ENCODE results near the gene CBLC. TPM values are rescaled to one million over a fixed set of nuclear protein-coding genes. Genes with fewer than 3 reads are reported as not detected.

Gene CBLC
- total RNA-seq, 1 experiment from 2014 or later, result 25.4 TPM

GRCh38 chr19:44816301-44816700 is 38.6 kb downstream of the CBLC start:
- POLR2A ChIA-PET (ENCODE audit: unreplicated experiment), result no interaction called here
- no peak for ATAC-seq
- no peaks in the 10 kb centered on the region for H3K9me2 ChIP-seq (replicated peaks; ENCODE audit: low read length)
- H3K27ac ChIP-seq (ENCODE audit: low read length), result no peak overlapping the region
- CTCF ChIA-PET, result no interaction called here
- no peaks in the 10 kb centered on the region for H4K20me1 ChIP-seq (ENCODE audit: low read length)
- no TSS peak for BruUV-seq (replicated peaks)
- intact Hi-C loops (cut with micrococcal nuclease), result no loop called here
- H2AFZ ChIP-seq (ENCODE audit: low read length), result no peak overlapping the region
- DNase-seq, result no peak
- no peaks in the 10 kb centered on the region for H3K79me2 ChIP-seq (ENCODE audit: low read length)
- H3K4me2 ChIP-seq (ENCODE audit: low read length), result no peak overlapping the region
- H3K27me3 ChIP-seq (ENCODE audit: low read length), result no peaks in the 10 kb centered on the region
- no peaks in the 10 kb centered on the region for H3K36me3 ChIP-seq (ENCODE audit: low read depth, low read length)
- TF ChIP-seq EZH2 (IDR thresholded peaks at IDR 0.05; ENCODE audit: low read length, unreplicated experiment) (no peak), CTCF (conservative IDR thresholded peaks at IDR 0.05; ENCODE audit: low read depth, low read length) (no peak), EZH2phosphoT487 (IDR thresholded peaks at IDR 0.05; ENCODE audit: borderline replicate concordance, low read length) (no peak)
- H3F3A ChIP-seq (ENCODE audit: low read length, unreplicated experiment), result no peaks in the 10 kb centered on the region
- H3K9me3 ChIP-seq (ENCODE audit: low read length), result no peaks in the 10 kb centered on the region
- no peaks in the 10 kb centered on the region for H3K4me1 ChIP-seq (ENCODE audit: insufficient read depth, low read length)
- H3K9ac ChIP-seq (ENCODE audit: low read length), result no peak overlapping the region
- no peak overlapping the region for H3K4me3 ChIP-seq (ENCODE audit: low read length)

- Histone ChIP-seq H3K36me3 (ENCODE audit: low read depth, low read length) (no peaks in the 10 kb centered on the region), H3K4me3 (ENCODE audit: low read length) (no peak overlapping the region), H4K20me1 (ENCODE audit: low read length) (no peaks in the 10 kb centered on the region), H3K9ac (ENCODE audit: low read length) (no peak overlapping the region), H3K4me2 (ENCODE audit: low read length) (no peak overlapping the region), H2AFZ (ENCODE audit: low read length) (no peak overlapping the region), H3K79me2 (ENCODE audit: low read length) (no peaks in the 10 kb centered on the region), H3F3A (ENCODE audit: low read length, unreplicated experiment) (no peaks in the 10 kb centered on the region), H3K27ac (ENCODE audit: low read length) (no peak overlapping the region), H3K27me3 (ENCODE audit: low read length) (no peaks in the 10 kb centered on the region), H3K9me2 (replicated peaks; ENCODE audit: low read length) (no peaks in the 10 kb centered on the region), H3K9me3 (ENCODE audit: low read length) (no peaks in the 10 kb centered on the region), H3K4me1 (ENCODE audit: insufficient read depth, low read length) (no peaks in the 10 kb centered on the region)
- intact Hi-C loops (cut with micrococcal nuclease), result no loop called here
- CTCF ChIA-PET, result no interaction called here
- POLR2A ChIA-PET (ENCODE audit: unreplicated experiment), result no interaction called here
- TF ChIP-seq EZH2 (IDR thresholded peaks at IDR 0.05; ENCODE audit: low read length, unreplicated experiment) (no peak), EZH2phosphoT487 (IDR thresholded peaks at IDR 0.05; ENCODE audit: borderline replicate concordance, low read length) (no peak), CTCF (conservative IDR thresholded peaks at IDR 0.05; ENCODE audit: low read depth, low read length) (no peak)
- DNase-seq (no peak), ATAC-seq (no peak)
- BruUV-seq (replicated peaks), result no TSS peak
Measured at GRCh38 chr19:44817725-44818465, 40.2 kb downstream of the CBLC start.

- POLR2A ChIA-PET (ENCODE audit: unreplicated experiment), result no interaction called here
Measured at GRCh38 chr19:44818466-44819031, 40.9 kb downstream of the CBLC start.

More at GRCh38 chr19:44818466-44819031, 40.9 kb downstream of the CBLC start:
- H3K36me3 ChIP-seq (ENCODE audit: low read depth, low read length), result no peaks in the 10 kb centered on the region
- no peaks in the 10 kb centered on the region for H3K9me3 ChIP-seq (ENCODE audit: low read length)
- CTCF ChIA-PET, result no interaction called here
- ATAC-seq (no peak), DNase-seq (no peak)
- H3K9me2 ChIP-seq (replicated peaks; ENCODE audit: low read length), result no peaks in the 10 kb centered on the region
- H4K20me1 ChIP-seq (ENCODE audit: low read length), result no peaks in the 10 kb centered on the region
- H2AFZ ChIP-seq (ENCODE audit: low read length), result no peak overlapping the region
- no peak overlapping the region for H3K4me3 ChIP-seq (ENCODE audit: low read length)
- TF ChIP-seq CTCF (conservative IDR thresholded peaks at IDR 0.05; ENCODE audit: low read depth, low read length) (no peak), EZH2 (IDR thresholded peaks at IDR 0.05; ENCODE audit: low read length, unreplicated experiment) (no peak), EZH2phosphoT487 (IDR thresholded peaks at IDR 0.05; ENCODE audit: borderline replicate concordance, low read length) (no peak)
- no TSS peak for BruUV-seq (replicated peaks)
- no peaks in the 10 kb centered on the region for H3K79me2 ChIP-seq (ENCODE audit: low read length)
- intact Hi-C loops (cut with micrococcal nuclease), result no loop called here
- H3K4me2 ChIP-seq (ENCODE audit: low read length), result no peak overlapping the region
- no peaks in the 10 kb centered on the region for H3K4me1 ChIP-seq (ENCODE audit: insufficient read depth, low read length)
- no peak overlapping the region for H3K27ac ChIP-seq (ENCODE audit: low read length)
- no peaks in the 10 kb centered on the region for H3F3A ChIP-seq (ENCODE audit: low read length, unreplicated experiment)
- H3K9ac ChIP-seq (ENCODE audit: low read length), result no peak overlapping the region
- H3K27me3 ChIP-seq (ENCODE audit: low read length), result no peaks in the 10 kb centered on the region
